Measurements from ENCODE around the gene ADAT1. TPM values are rescaled to one million over a fixed set of nuclear protein-coding genes. Genes with fewer than 3 reads are reported as not detected.
A peak's percentile ranks its signal among the peaks of the same experiment; 100 is the strongest.

Gene ADAT1
- total and polyA plus RNA-seq, 2 experiments from 2014 or later, result 21.2 to 37.9 TPM

DNA sequence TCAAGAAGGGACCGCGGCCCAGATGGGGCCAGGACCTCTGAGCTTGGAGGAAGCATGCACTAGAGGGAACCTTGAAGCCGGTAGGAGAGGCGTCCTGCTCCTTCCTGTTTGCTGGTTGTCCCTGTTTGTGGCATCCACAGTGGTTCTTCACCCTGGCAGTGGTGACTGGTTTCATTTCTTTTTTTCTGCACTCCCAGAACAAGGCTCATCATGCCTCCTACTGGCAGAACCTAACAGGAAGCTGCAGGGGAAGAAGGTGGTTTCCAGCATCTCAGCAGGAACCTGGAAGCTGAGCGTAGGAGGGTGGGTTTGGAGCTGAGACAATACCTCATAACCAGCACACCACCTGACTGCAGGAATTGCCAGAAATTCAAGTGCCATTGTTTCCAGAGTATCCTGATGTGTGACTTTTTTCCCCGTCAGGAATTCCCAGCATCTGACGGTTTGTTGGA is 72.8 kb downstream of the ADAT1 start:
- peak; percentile 57 for DNase-seq (ENCODE audit: low spot score)
- no peak overlapping the region for H3K4me2 ChIP-seq

More for the DNA sequence above, 72.8 kb downstream of the ADAT1 start:
- H3K36me3 ChIP-seq (replicated peaks; ENCODE audit: insufficient read depth, low read depth), result no peaks in the 10 kb centered on the region
- no peak overlapping the region for H3K27ac ChIP-seq
- no peaks in the 10 kb centered on the region for H3K4me1 ChIP-seq (ENCODE audit: insufficient read depth)
- no peaks in the 10 kb centered on the region for H3K79me2 ChIP-seq
- H3K4me3 ChIP-seq, result no peak overlapping the region
- H3K27me3 ChIP-seq, result no peaks in the 10 kb centered on the region
- H2AFZ ChIP-seq, result no peak overlapping the region
- H3K9me3 ChIP-seq (ENCODE audit: low read depth), result no peaks in the 10 kb centered on the region
- WGBS (ENCODE audit: low lambda C conversion rate, missing lambda C conversion rate), result 86% methylated on average over 7 of the region's 7 CpGs
- H3K9me2 ChIP-seq (replicated peaks; ENCODE audit: insufficient read depth), result no peaks in the 10 kb centered on the region
- TF ChIP-seq EZH2phosphoT487 (IDR thresholded peaks at IDR 0.05; ENCODE audit: low read depth, severe bottlenecking, unreplicated experiment) (no peak), CTCF (IDR thresholded peaks at IDR 0.05; ENCODE audit: poor library complexity) (peak; percentile 44), EZH2 (IDR thresholded peaks at IDR 0.05; ENCODE audit: borderline replicate concordance) (no peak)
- H4K20me1 ChIP-seq (ENCODE audit: insufficient read depth, poor library complexity, severe bottlenecking), result no peaks in the 10 kb centered on the region

Other genes with a start within 250 kb of the ADAT1 start
- gene CFDP1, start 189.8 kb downstream of the ADAT1 start, total RNA-seq, result 106 and 116 TPM in 2 replicates
- gene CFDP1, start 189.8 kb downstream of the ADAT1 start, polyA plus RNA-seq, result 97.1 and 114 TPM in 2 replicates
- gene TMEM170A, start 158.6 kb downstream of the ADAT1 start, total RNA-seq, result 42.1 and 43.6 TPM in 2 replicates
- gene TMEM170A, start 158.6 kb downstream of the ADAT1 start, polyA plus RNA-seq, result 15.0 and 21.1 TPM in 2 replicates
- 0.32 and 0.33 TPM in 2 replicates for gene CHST6, start 127.8 kb downstream of the ADAT1 start, total RNA-seq
- gene CHST6, start 127.8 kb downstream of the ADAT1 start, polyA plus RNA-seq, result 0.16 and 0.37 TPM in 2 replicates
- 0.32 TPM in 1 of 2 replicates, not detected in the other for gene CHST5, start 87.2 kb downstream of the ADAT1 start, total RNA-seq
- gene CHST5, start 87.2 kb downstream of the ADAT1 start, polyA plus RNA-seq, result not detected in 2 replicates
- gene TMEM231, start 67.0 kb downstream of the ADAT1 start, total RNA-seq, result 5.4 and 14.2 TPM in 2 replicates
- gene TMEM231, start 67.0 kb downstream of the ADAT1 start, polyA plus RNA-seq, result 3.5 and 7.1 TPM in 2 replicates
- 106 and 143 TPM in 2 replicates for gene GABARAPL2, start 56.9 kb downstream of the ADAT1 start, total RNA-seq
- 211 and 232 TPM in 2 replicates for gene GABARAPL2, start 56.9 kb downstream of the ADAT1 start, polyA plus RNA-seq
- gene KARS1, start 24.4 kb upstream of the ADAT1 start, total RNA-seq, result 120 and 126 TPM in 2 replicates
- gene KARS1, start 24.4 kb upstream of the ADAT1 start, polyA plus RNA-seq, result 86.6 and 112 TPM in 2 replicates
- gene TERF2IP, start 24.5 kb upstream of the ADAT1 start, total RNA-seq, result 48.9 and 50.2 TPM in 2 replicates
- 75.2 and 78.5 TPM in 2 replicates for gene TERF2IP, start 24.5 kb upstream of the ADAT1 start, polyA plus RNA-seq
- gene CPHXL2, start 53.7 kb upstream of the ADAT1 start, total RNA-seq, result not detected in 2 replicates
- gene CPHXL2, start 53.7 kb upstream of the ADAT1 start, polyA plus RNA-seq, result not detected in 2 replicates
- gene DUXB, start 78.2 kb upstream of the ADAT1 start, total RNA-seq, result not detected in 2 replicates
- gene DUXB, start 78.2 kb upstream of the ADAT1 start, polyA plus RNA-seq, result not detected in 2 replicates
- gene CPHXL, start 103.2 kb upstream of the ADAT1 start, total RNA-seq, result not detected in 2 replicates
- not detected in 2 replicates for gene CPHXL, start 103.2 kb upstream of the ADAT1 start, polyA plus RNA-seq

Measured in hepatocyte (in vitro differentiated cells).